Peyer's patch (tissue), 4 donors: ENCODE data around the gene BABAM1.

Experiments used
- CTCF ChIP-seq, 6 experiments: fragments of 450-650 bp in 4 of 6; fragments of 200-600 bp in 2 of 6; sonication (generic) in 1 of 6; IDR thresholded peaks; one replicate each; pipeline ENCODE4 v1.5.1; 2017 to 2019; ENCODE audit warnings: antibody characterized with exemption in 6 of 6, mild to moderate bottlenecking in 3 of 6, moderate library complexity in 1 of 6
- POLR2A ChIP-seq, 2 donors: fragments of 450-650 bp; IDR thresholded peaks; one replicate each; pipeline ENCODE4 v1.5.1; 2017; ENCODE audit warnings: antibody characterized with exemption in 2 of 2, mild to moderate bottlenecking in 2 of 2, moderate library complexity in 2 of 2

- TF ChIP-seq POLR2A (IDR thresholded peaks at IDR 0.05) = no peak
- TF ChIP-seq CTCF (IDR thresholded peaks at IDR 0.05) = no peak
These were observed 27.0 kb downstream of the BABAM1 start for GRCh38 chr19:17294051-17294891.
